ENCODE measurements around the gene MBNL1. TPM values are rescaled to one million over a fixed set of nuclear protein-coding genes. Genes with fewer than 3 reads are reported as not detected.

MBNL1 gene, protein sequence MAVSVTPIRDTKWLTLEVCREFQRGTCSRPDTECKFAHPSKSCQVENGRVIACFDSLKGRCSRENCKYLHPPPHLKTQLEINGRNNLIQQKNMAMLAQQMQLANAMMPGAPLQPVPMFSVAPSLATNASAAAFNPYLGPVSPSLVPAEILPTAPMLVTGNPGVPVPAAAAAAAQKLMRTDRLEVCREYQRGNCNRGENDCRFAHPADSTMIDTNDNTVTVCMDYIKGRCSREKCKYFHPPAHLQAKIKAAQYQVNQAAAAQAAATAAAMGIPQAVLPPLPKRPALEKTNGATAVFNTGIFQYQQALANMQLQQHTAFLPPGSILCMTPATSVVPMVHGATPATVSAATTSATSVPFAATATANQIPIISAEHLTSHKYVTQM
- 183 and 203 TPM in 2 replicates for polyA plus RNA-seq (2011; rRNA removed)
- polyA minus RNA-seq (2011; rRNA and poly(A)+ RNA removed) = 324 and 379 TPM in 2 replicates

DNA sequence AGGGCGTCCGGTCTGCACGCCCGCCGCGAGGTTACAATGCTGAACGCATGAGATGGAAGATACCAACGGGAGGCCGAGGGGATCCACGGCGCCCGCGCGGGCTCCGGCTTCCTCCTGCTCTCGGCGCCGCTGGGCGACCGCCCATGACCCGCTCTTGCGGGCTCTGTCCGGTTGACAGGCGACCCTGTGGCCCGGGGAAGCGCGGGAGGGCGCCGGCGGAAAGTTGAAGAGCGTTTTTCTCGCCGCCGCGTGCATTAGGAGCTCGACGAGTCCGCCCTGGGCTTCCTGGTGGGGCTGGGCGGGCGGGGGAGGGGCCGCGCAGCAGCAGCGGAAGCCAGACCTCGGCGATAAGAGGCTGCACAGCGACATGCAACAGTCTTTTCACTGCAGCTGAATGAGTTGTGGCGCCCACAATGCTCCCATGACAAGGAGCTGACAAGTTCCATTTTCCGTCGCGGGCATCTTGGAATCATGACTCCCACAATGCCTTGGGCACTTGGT lies at the start of gene MBNL1:
Gene MBNL1, plus strand, starts transcription at position 375 of the 501 bp plus-strand sequence. CDS start 31,265 bp downstream, outside the sequence.
- Histone ChIP-seq H3K36me3 (ENCODE audit: control insufficient read depth, insufficient read depth, low read length) (no peaks in the 10 kb centered on the region), H3K27me3 (ENCODE audit: control insufficient read depth, insufficient read depth, low read length) (no peaks in the 10 kb centered on the region), H3K4me3 (ENCODE audit: low read depth, low read length) (peak within 1 kb of the TSS; percentile 76)
- TF ChIP-seq, protein P1, sequence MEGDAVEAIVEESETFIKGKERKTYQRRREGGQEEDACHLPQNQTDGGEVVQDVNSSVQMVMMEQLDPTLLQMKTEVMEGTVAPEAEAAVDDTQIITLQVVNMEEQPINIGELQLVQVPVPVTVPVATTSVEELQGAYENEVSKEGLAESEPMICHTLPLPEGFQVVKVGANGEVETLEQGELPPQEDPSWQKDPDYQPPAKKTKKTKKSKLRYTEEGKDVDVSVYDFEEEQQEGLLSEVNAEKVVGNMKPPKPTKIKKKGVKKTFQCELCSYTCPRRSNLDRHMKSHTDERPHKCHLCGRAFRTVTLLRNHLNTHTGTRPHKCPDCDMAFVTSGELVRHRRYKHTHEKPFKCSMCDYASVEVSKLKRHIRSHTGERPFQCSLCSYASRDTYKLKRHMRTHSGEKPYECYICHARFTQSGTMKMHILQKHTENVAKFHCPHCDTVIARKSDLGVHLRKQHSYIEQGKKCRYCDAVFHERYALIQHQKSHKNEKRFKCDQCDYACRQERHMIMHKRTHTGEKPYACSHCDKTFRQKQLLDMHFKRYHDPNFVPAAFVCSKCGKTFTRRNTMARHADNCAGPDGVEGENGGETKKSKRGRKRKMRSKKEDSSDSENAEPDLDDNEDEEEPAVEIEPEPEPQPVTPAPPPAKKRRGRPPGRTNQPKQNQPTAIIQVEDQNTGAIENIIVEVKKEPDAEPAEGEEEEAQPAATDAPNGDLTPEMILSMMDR (IDR thresholded peaks at IDR 0.05; ENCODE audit: insufficient read depth, low read depth, low read length) = no peak
- ChIA-PET POLR2A (interaction anchor here (0.6 to 1.1 kb wide), 7 partner anchors 10 to 217 kb away, joined by 3 to 20 read pairs (median 5); no protein-coding TSS in a partner anchor), CTCF (interaction anchor here (1.3 kb wide), 1 partner anchor 143 kb away, joined by 3 read pairs; no protein-coding TSS in a partner anchor)
- no peak for DNase-seq (ENCODE audit: low read depth)

DNA sequence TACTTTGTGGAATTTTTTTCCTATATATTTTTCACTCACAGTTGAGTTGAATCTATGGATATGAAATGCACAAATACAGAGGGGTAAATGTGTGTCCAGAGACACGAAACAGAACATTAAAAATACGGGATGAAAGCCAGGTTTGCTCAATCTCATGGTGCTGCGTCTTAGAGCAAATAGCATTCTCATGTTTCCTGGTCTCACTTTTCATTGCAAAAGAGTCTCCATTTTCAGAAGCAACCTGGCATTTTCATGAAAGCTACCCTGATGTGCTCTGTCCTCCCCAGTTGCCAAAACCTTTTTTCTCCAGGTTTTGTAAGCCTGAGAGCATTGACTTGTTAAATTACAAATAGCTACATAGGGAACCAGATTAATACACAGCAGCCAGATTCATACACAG lies 49.5 kb upstream of the MBNL1 start:
- ChIA-PET POLR2A (interaction anchor here (0.6 kb wide), 1 partner anchor 66 kb away, joined by 3 read pairs; no protein-coding TSS in a partner anchor), CTCF (interaction anchor here (1.3 kb wide), 1 partner anchor 216 kb away, joined by 3 read pairs; no protein-coding TSS in a partner anchor)
- Histone ChIP-seq H3K4me3 (ENCODE audit: low read depth, low read length) (no peak overlapping the region), H3K36me3 (ENCODE audit: control insufficient read depth, insufficient read depth, low read length) (no peaks in the 10 kb centered on the region), H3K27me3 (ENCODE audit: control insufficient read depth, insufficient read depth, low read length) (no peaks in the 10 kb centered on the region)
- DNase-seq (ENCODE audit: low read depth) = no peak
- TF ChIP-seq, protein P1 (IDR thresholded peaks at IDR 0.05; ENCODE audit: insufficient read depth, low read depth, low read length) = no peak

DNA sequence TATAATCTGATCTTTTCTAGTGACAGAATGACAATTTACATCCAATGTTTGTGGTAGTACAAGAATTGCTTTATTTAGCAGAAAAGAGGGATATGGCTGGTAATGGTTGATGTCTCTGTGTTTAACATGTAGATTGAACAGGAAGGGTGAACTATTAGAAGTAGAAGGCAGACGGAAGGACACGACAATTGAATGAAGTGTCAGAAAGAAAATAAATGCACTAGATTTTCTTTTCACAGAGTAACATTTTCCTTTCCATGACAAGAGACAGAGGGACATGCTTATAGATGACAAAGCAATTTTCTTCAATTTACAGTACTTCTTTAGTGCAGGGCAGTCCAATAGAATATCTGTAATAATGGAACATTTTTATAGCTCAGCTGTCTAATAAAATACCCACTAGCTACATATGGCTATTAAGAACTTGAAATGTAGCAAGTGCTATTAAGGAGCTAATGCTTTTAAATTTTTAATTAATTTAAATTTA lies 48.9 kb upstream of the MBNL1 start:
- no peaks in the 10 kb centered on the region for H3K36me3 ChIP-seq (ENCODE audit: control insufficient read depth, insufficient read depth, low read length)
- ChIA-PET CTCF (interaction anchor here (1.3 kb wide), 1 partner anchor 216 kb away, joined by 3 read pairs; no protein-coding TSS in a partner anchor), POLR2A (interaction anchor here (0.6 to 0.8 kb wide), 2 partner anchors 16 to 66 kb away, joined by 3 read pairs; no protein-coding TSS in a partner anchor)
- no peak for DNase-seq (ENCODE audit: low read depth)
- TF ChIP-seq, protein P1 (IDR thresholded peaks at IDR 0.05; ENCODE audit: insufficient read depth, low read depth, low read length) = no peak
- no peaks in the 10 kb centered on the region for H3K27me3 ChIP-seq (ENCODE audit: control insufficient read depth, insufficient read depth, low read length)
- no peak overlapping the region for H3K4me3 ChIP-seq (ENCODE audit: low read depth, low read length)

- H3K27me3 ChIP-seq (ENCODE audit: control insufficient read depth, insufficient read depth, low read length) = no peaks in the 10 kb centered on the region
- ChIA-PET POLR2A (no interaction called here), CTCF (interaction anchor here (0.6 kb wide), 1 partner anchor 25 kb away, joined by 3 read pairs; no protein-coding TSS in a partner anchor)
- TF ChIP-seq, protein P1 (IDR thresholded peaks at IDR 0.05; ENCODE audit: insufficient read depth, low read depth, low read length) = no peak
- H3K4me3 ChIP-seq (ENCODE audit: low read depth, low read length) = no peak overlapping the region
- no peaks in the 10 kb centered on the region for H3K36me3 ChIP-seq (ENCODE audit: control insufficient read depth, insufficient read depth, low read length)
- DNase-seq (ENCODE audit: low read depth) = no peak
These were observed 46.4 kb upstream of the MBNL1 start for GRCh38 chr3:152222327-152222726.

DNA sequence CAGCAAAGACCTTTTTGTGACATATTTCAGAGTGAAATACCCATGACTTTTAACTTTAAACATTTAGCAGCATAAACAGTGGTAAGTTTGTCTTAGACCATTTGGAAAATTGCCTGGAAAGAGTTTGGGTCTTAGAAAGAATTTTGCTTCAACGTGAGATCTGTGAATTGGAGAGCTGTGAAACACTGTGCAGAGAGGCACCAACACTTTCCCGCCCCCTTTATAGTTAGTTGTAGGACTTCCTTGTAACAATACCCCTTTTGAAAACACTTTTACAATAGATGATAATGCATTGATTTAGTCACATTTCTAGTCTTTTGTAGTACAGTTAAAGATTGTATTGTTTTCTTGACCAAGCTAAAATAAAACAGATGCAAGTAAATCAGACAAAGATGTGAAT lies 43.5 kb upstream of the MBNL1 start:
- POLR2A ChIA-PET = no interaction called here
- H3K27me3 ChIP-seq (ENCODE audit: control insufficient read depth, insufficient read depth, low read length) = no peaks in the 10 kb centered on the region
- TF ChIP-seq, protein P1 (IDR thresholded peaks at IDR 0.05; ENCODE audit: insufficient read depth, low read depth, low read length) = no peak
- no peak for DNase-seq (ENCODE audit: low read depth)
- no peak overlapping the region for H3K4me3 ChIP-seq (ENCODE audit: low read depth, low read length)
- CTCF ChIA-PET = no interaction called here
- H3K36me3 ChIP-seq (ENCODE audit: control insufficient read depth, insufficient read depth, low read length) = no peaks in the 10 kb centered on the region

Measured in BJ (cell line).